SK-N-SH (cell line): Measurements from ENCODE around the gene FTCD. TPM values are rescaled to one million over a fixed set of nuclear protein-coding genes. Genes with fewer than 3 reads are reported as not detected.

Experiments used
- CTCF ChIA-PET: fragments of 300-600, 350-600 bp; formaldehyde crosslinking; extraction: SDS; loops from one replicate; lab custom pipeline; 2021; lab: Yijun Ruan, JAX
- POLR2A ChIA-PET: fragments of 350-600 bp; sonication (Branson Sonifier 250); formaldehyde crosslinking; extraction: SDS; loops from one replicate; lab custom pipeline; 2020; ENCODE audit warnings: antibody characterized with exemption, inconsistent platforms; lab: Yijun Ruan, JAX
- DNase-seq: peaks from one replicate; pipeline ENCODE4 v3.0.0; 2012
- H2AFZ ChIP-seq: fragments of 200-600 bp; sonication (generic); 2 replicates; pipeline ENCODE4 v1.8.1; 2016; ENCODE audit warnings: antibody characterized with exemption, mild to moderate bottlenecking, low read depth
- H3F3A ChIP-seq: fragments of 200-600 bp; sonication (generic); replicated peaks from 2 replicates; pipeline ENCODE3; 2016; ENCODE audit warnings: antibody characterized with exemption, mild to moderate bottlenecking; ENCODE audit not compliant: insufficient read depth
- H3K27ac ChIP-seq, 2 experiments: fragments of 200-500 bp in 1 of 2; fragments of 200-600 bp in 1 of 2; sonication (Bioruptor generic) in 1 of 2; sonication (generic), shearing (Covaris generic) in 1 of 2; 2 replicates each; pipeline versions ENCODE4 v1.5.1 to v1.6.1; 2014 to 2016; ENCODE audit warnings: low read depth in 2 of 2, inconsistent platforms in 1 of 2, low read length in 1 of 2, mild to moderate bottlenecking in 1 of 2, mixed read lengths in 1 of 2
- H3K27me3 ChIP-seq: fragments of 200-600 bp; sonication (generic), shearing (Covaris generic); 2 replicates; pipeline ENCODE4 v1.6.1; 2016; ENCODE audit warnings: mixed run types; ENCODE audit not compliant: insufficient read depth
- H3K36me3 ChIP-seq, 2 experiments: fragments of 200-500 bp in 1 of 2; fragments of 200-600 bp in 1 of 2; sonication (Bioruptor generic) in 1 of 2; sonication (generic) in 1 of 2; replicated peaks in 1 of 2; 2 replicates each; pipeline versions ENCODE3 to v1.5.1; 2014 to 2016; ENCODE audit warnings: low read length in 1 of 2, mild to moderate bottlenecking in 1 of 2; ENCODE audit not compliant: insufficient read depth in 2 of 2, control insufficient read depth in 1 of 2
- H3K4me1 ChIP-seq, 2 experiments: fragments of 200-500 bp in 1 of 2; fragments of 200-600 bp in 1 of 2; sonication (Bioruptor generic) in 1 of 2; sonication (generic), shearing (Covaris generic) in 1 of 2; 2 replicates each; pipeline versions ENCODE4 v1.5.1 to v1.6.1; 2014 to 2016; ENCODE audit warnings: low read depth in 1 of 2, low read length in 1 of 2, mixed run types in 1 of 2; ENCODE audit not compliant: insufficient read depth in 2 of 2, control insufficient read depth in 1 of 2
- H3K4me2 ChIP-seq: fragments of 200-600 bp; sonication (generic), shearing (Covaris generic); 2 replicates; pipeline ENCODE4 v1.6.1; 2017; ENCODE audit warnings: mixed run types
- H3K4me3 ChIP-seq, 2 experiments: fragments of 200-500 bp in 1 of 2; fragments of 200-600 bp in 1 of 2; sonication (Bioruptor generic) in 1 of 2; sonication (generic), shearing (Covaris generic) in 1 of 2; 2 replicates each; pipeline versions ENCODE4 v1.5.1 to v1.8.1; 2014 to 2016; ENCODE audit warnings: low read depth in 2 of 2, inconsistent platforms in 1 of 2, low read length in 1 of 2, mild to moderate bottlenecking in 1 of 2, mixed read lengths in 1 of 2, moderate library complexity in 1 of 2
- H3K79me2 ChIP-seq: fragments of 200-600 bp; sonication (generic); 2 replicates; pipeline ENCODE4 v1.8.1; 2017; ENCODE audit warnings: mild to moderate bottlenecking; ENCODE audit not compliant: insufficient read depth
- H3K9ac ChIP-seq: fragments of 200-600 bp; sonication (generic); 2 replicates; pipeline ENCODE4 v1.6.1; 2017; ENCODE audit warnings: mixed run types
- H3K9me2 ChIP-seq: fragments of 200-600 bp; sonication (generic); 2 replicates; pipeline ENCODE4 v1.6.1; 2017; ENCODE audit warnings: mixed run types
- H3K9me3 ChIP-seq: fragments of 200-600 bp; sonication (generic); 2 replicates; pipeline ENCODE4 v1.6.1; 2017; ENCODE audit warnings: mixed run types, mild to moderate bottlenecking, moderate library complexity
- H4K20me1 ChIP-seq: fragments of 200-600 bp; sonication (generic); 2 replicates; pipeline ENCODE4 v1.6.1; 2017; ENCODE audit warnings: mild to moderate bottlenecking, mixed run types; ENCODE audit not compliant: insufficient read depth
- EZH2phosphoT487 ChIP-seq: fragments of 200-600 bp; sonication (generic); IDR thresholded peaks from 2 replicates; pipeline ENCODE4 v1.6.1; 2017; ENCODE audit warnings: low read depth, mixed run types, mild to moderate bottlenecking, antibody characterized with exemption, moderate library complexity, borderline replicate concordance
- GATA2 ChIP-seq: sonication (generic); formaldehyde crosslinking; IDR thresholded peaks from 2 replicates; pipeline ENCODE4 v1.5.0; 2020; ENCODE audit warnings: mild to moderate bottlenecking, missing genetic modification reagents
- POLR2AphosphoS5 ChIP-seq: IDR thresholded peaks from 2 replicates; pipeline ENCODE4 v1.6.1; 2012; ENCODE audit warnings: low read depth, low read length
- RCOR1 ChIP-seq: fragments of 150-350 bp; IDR thresholded peaks from 2 replicates; pipeline ENCODE4 v1.6.1; 2017; ENCODE audit warnings: antibody characterized with exemption, low read length
- RFX5 ChIP-seq: IDR thresholded peaks from 2 replicates; pipeline ENCODE4 v1.6.1; 2012; ENCODE audit warnings: mild to moderate bottlenecking, improper control_type of control experiment, low read length
- RXRA ChIP-seq: IDR thresholded peaks from 2 replicates; pipeline ENCODE4 v1.4.0; 2012; ENCODE audit warnings: low read depth, mild to moderate bottlenecking, borderline replicate concordance
- SIN3A ChIP-seq: IDR thresholded peaks from 2 replicates; pipeline ENCODE4 v1.6.1; 2012; ENCODE audit warnings: low read depth, mild to moderate bottlenecking, low read length, moderate library complexity, borderline replicate concordance
- WGBS: methylation state at CpG from one replicate; pipeline ENCODE4 v1.1.6; 2017; ENCODE audit warnings: low lambda C conversion rate; 5-methylcytosine and 5-hydroxymethylcytosine counted together
- polyA plus RNA-seq, 3 experiments: library from polyadenylated mRNA; depleted of rRNA; stranded (reverse); fragments of >200 nt; gene quantifications; 2 replicates each; pipeline ENCODE4 v1.2.3, GENCODE V29; 2012
- TF ChIP-seq, protein P1 (sequence below): fragments of 150-350 bp; IDR thresholded peaks from 2 replicates; pipeline ENCODE4 v1.6.1; 2017; ENCODE audit warnings: antibody characterized with exemption, low read length, low read depth, borderline replicate concordance
- TF ChIP-seq, protein P2 (sequence below): fragments of 150-350 bp; IDR thresholded peaks from 2 replicates; pipeline ENCODE4 v1.6.1; 2016; ENCODE audit warnings: mild to moderate bottlenecking, low read depth, low read length
- TF ChIP-seq, protein P3 (sequence below): IDR thresholded peaks from 2 replicates; pipeline ENCODE4; 2012
- TF ChIP-seq, protein P4 (sequence below): IDR thresholded peaks from 2 replicates; pipeline ENCODE4 v1.4.0; 2012; ENCODE audit warnings: low read depth
- TF ChIP-seq, protein P5 (sequence below): IDR thresholded peaks from 2 replicates; pipeline ENCODE4 v1.4.0; 2012; ENCODE audit warnings: low read depth, borderline replicate concordance
- TF ChIP-seq, protein P6 (sequence below): IDR thresholded peaks from 2 replicates; pipeline ENCODE4 v1.6.1; 2012; ENCODE audit warnings: mild to moderate bottlenecking, low read depth, low read length, moderate library complexity

The FTCD gene
- polyA plus RNA-seq, 1 of the 3 experiments (the other 2 are of a cell fraction) = 0.33 TPM

DNA sequence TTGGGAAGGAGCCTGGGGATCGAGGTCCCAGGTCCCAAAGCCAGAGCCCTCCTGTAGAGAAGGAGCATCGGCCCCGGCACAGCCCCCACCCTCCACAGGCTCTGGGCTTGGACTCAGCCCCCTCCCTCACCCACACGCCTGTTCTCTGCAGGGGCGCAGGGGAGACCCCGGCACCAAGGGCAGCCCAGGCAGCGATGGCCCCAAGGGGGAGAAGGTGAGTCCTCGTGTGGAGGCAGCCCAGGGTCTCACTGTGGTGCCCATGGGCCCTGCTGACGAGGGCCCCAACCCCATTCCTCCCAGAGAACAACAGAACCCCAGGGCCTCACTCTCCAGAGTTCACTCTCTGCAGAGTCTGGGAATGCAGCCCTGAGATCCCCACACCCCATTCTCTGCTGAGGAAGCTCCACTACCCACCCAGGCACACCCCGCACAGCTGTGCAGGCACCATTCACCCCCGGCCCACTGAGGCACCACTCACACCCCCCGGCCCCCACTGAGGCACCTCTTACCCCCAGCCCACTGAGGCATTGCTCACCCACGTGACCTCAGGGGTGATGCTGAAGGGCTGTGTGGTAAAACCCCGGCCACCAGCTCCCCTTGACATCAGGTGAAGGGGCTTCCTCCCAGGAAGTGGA, 35.6 kb downstream of the FTCD start:
- Histone ChIP-seq H3F3A (no peaks in the 10 kb centered on the region), H3K9me3 (no peaks in the 10 kb centered on the region), H3K36me3 (peaks cover 12 to 54% of the 10 kb centered on the region in 2 experiments), H3K27ac (no peak overlapping the region), H3K4me2 (no peak overlapping the region), H4K20me1 (no peaks in the 10 kb centered on the region), H3K79me2 (no peaks in the 10 kb centered on the region), H2AFZ (no peak overlapping the region), H3K9ac (no peak overlapping the region), H3K27me3 (no peaks in the 10 kb centered on the region), H3K9me2 (no peaks in the 10 kb centered on the region), H3K4me1 (no peaks in the 10 kb centered on the region), H3K4me3 (no peak overlapping the region)
- CTCF ChIA-PET = interaction anchor here (0.7 kb wide), 1 partner anchor 12 kb away, joined by 3 read pairs; no protein-coding TSS in a partner anchor
- TF ChIP-seq RCOR1 (no peak), RFX5 (no peak), SIN3A (no peak)
- TF ChIP-seq, protein P1, sequence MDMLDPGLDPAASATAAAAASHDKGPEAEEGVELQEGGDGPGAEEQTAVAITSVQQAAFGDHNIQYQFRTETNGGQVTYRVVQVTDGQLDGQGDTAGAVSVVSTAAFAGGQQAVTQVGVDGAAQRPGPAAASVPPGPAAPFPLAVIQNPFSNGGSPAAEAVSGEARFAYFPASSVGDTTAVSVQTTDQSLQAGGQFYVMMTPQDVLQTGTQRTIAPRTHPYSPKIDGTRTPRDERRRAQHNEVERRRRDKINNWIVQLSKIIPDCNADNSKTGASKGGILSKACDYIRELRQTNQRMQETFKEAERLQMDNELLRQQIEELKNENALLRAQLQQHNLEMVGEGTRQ = no peak
- TF ChIP-seq, protein P2, sequence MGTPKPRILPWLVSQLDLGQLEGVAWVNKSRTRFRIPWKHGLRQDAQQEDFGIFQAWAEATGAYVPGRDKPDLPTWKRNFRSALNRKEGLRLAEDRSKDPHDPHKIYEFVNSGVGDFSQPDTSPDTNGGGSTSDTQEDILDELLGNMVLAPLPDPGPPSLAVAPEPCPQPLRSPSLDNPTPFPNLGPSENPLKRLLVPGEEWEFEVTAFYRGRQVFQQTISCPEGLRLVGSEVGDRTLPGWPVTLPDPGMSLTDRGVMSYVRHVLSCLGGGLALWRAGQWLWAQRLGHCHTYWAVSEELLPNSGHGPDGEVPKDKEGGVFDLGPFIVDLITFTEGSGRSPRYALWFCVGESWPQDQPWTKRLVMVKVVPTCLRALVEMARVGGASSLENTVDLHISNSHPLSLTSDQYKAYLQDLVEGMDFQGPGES = no peak
- DNase-seq = peak; percentile 27
- WGBS = 84% methylated on average over 8 of the region's 14 CpGs
- POLR2A ChIA-PET = no interaction called here

DNA sequence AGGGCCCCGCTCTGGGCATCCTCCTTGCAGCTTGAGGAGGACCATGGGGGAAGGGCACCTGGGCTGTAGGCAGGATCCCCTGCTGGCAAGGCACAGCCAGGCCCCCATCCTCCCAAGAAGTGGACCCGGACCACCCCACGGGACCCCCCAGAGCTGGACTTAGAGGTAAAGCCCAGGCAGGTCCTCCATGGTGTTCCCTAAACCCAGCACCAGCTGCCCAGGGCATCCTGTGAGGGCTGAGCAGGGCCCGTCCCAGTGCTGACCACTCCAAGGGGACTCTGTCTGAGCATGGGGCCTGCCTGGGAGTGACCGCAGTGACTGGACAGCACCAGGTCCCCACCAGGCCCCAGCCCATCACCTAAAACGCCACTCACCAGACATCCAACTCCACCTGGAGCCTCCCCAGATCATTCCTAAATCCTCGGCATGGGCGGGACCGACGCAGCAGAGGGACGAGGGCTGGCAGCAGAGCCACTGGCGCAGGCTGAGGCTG, 36.2 kb downstream of the FTCD start:
- DNase-seq = peak; percentile 21
- no peaks in the 10 kb centered on the region for H3K79me2 ChIP-seq
- H3F3A ChIP-seq = no peaks in the 10 kb centered on the region
- H3K9me3 ChIP-seq = no peaks in the 10 kb centered on the region
- WGBS = 97% methylated on average over 6 of the region's 12 CpGs
- no peak overlapping the region for H3K27ac ChIP-seq
- no peak overlapping the region for H3K4me2 ChIP-seq
- no peaks in the 10 kb centered on the region for H3K4me1 ChIP-seq
- no peaks in the 10 kb centered on the region for H4K20me1 ChIP-seq
- ChIA-PET CTCF (no interaction called here), POLR2A (no interaction called here)
- H3K4me3 ChIP-seq = no peak overlapping the region
- no peak overlapping the region for H2AFZ ChIP-seq
- no peaks in the 10 kb centered on the region for H3K9me2 ChIP-seq
- TF ChIP-seq EZH2phosphoT487 (no peak), RXRA (no peak), GATA2 (CRISPR knock-in tag) (no peak), POLR2AphosphoS5 (no peak)
- TF ChIP-seq, protein P3, sequence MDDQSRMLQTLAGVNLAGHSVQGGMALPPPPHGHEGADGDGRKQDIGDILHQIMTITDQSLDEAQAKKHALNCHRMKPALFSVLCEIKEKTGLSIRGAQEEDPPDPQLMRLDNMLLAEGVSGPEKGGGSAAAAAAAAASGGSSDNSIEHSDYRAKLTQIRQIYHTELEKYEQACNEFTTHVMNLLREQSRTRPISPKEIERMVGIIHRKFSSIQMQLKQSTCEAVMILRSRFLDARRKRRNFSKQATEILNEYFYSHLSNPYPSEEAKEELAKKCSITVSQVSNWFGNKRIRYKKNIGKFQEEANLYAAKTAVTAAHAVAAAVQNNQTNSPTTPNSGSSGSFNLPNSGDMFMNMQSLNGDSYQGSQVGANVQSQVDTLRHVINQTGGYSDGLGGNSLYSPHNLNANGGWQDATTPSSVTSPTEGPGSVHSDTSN = no peak
- TF ChIP-seq, protein P4, sequence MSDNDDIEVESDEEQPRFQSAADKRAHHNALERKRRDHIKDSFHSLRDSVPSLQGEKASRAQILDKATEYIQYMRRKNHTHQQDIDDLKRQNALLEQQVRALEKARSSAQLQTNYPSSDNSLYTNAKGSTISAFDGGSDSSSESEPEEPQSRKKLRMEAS = no peak
- TF ChIP-seq, protein P2 = no peak
- TF ChIP-seq, protein P5, sequence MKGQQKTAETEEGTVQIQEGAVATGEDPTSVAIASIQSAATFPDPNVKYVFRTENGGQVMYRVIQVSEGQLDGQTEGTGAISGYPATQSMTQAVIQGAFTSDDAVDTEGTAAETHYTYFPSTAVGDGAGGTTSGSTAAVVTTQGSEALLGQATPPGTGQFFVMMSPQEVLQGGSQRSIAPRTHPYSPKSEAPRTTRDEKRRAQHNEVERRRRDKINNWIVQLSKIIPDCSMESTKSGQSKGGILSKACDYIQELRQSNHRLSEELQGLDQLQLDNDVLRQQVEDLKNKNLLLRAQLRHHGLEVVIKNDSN = no peak
- TF ChIP-seq, protein P6, sequence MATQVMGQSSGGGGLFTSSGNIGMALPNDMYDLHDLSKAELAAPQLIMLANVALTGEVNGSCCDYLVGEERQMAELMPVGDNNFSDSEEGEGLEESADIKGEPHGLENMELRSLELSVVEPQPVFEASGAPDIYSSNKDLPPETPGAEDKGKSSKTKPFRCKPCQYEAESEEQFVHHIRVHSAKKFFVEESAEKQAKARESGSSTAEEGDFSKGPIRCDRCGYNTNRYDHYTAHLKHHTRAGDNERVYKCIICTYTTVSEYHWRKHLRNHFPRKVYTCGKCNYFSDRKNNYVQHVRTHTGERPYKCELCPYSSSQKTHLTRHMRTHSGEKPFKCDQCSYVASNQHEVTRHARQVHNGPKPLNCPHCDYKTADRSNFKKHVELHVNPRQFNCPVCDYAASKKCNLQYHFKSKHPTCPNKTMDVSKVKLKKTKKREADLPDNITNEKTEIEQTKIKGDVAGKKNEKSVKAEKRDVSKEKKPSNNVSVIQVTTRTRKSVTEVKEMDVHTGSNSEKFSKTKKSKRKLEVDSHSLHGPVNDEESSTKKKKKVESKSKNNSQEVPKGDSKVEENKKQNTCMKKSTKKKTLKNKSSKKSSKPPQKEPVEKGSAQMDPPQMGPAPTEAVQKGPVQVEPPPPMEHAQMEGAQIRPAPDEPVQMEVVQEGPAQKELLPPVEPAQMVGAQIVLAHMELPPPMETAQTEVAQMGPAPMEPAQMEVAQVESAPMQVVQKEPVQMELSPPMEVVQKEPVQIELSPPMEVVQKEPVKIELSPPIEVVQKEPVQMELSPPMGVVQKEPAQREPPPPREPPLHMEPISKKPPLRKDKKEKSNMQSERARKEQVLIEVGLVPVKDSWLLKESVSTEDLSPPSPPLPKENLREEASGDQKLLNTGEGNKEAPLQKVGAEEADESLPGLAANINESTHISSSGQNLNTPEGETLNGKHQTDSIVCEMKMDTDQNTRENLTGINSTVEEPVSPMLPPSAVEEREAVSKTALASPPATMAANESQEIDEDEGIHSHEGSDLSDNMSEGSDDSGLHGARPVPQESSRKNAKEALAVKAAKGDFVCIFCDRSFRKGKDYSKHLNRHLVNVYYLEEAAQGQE = no peak
- TF ChIP-seq, protein P1 = no peak
- no peaks in the 10 kb centered on the region for H3K27me3 ChIP-seq
- H3K9ac ChIP-seq = no peak overlapping the region
- peaks cover 17 to 57% of the 10 kb centered on the region in 2 experiments for H3K36me3 ChIP-seq
